Activated CD8-positive, alpha-beta memory T cell treated with anti-CD3 and anti-CD28 coated beads for 48 hours (primary cell): Measurements from ENCODE around the gene CISTR.
"Not testable (repeated sequence)": the region's sequence is repeated elsewhere in the genome, so short reads cannot be mapped to it uniquely, and the experiment has no call there.

Source experiments
- DNase-seq, 3 experiments: peaks; one replicate each; pipeline ENCODE4 v3.0.0-alpha.2; 2020; ENCODE audit warnings: low read depth in 2 of 3, low spot score in 2 of 3

The CISTR gene

DNA sequence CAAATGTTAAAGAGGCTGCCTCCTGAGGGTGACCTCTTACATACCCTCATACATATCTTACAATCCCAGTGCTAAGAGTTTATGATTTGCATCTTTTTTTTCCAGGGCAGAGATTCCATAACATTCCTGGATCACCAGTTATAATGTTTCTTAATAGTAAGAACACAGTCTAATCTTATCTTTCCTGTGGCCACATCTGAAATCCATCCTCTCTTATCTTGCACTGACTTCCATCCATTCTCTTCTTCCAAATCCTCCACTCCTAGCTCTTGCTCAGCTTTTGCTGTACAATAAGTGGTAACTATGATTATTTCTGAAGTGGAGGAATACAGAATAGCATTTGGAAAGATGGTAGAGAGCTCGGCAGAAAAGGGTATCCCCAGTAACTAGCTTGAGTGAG is 30.8 kb downstream of the CISTR start:
- DNase-seq = no peak

DNA sequence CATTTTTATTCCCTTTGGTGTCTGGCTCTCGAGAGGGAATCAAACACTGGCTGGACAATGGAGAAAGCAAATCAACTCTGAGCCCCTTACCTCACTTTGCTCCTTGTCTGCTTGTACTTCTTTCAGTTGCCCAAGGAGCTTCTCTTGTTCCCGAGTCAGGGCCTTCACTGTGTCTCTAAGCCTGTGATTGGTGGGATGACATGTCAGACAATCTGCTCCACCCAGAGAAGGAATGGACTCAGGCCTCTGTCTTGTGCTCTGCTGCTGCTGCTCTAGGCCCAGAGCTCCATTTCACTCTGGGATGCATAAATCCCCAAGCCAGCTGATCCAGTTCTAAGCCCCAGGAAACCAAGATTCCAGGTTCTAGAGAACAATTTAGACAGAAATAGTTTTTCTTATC is 32.1 kb downstream of the CISTR start:
- DNase-seq = no peak

DNA sequence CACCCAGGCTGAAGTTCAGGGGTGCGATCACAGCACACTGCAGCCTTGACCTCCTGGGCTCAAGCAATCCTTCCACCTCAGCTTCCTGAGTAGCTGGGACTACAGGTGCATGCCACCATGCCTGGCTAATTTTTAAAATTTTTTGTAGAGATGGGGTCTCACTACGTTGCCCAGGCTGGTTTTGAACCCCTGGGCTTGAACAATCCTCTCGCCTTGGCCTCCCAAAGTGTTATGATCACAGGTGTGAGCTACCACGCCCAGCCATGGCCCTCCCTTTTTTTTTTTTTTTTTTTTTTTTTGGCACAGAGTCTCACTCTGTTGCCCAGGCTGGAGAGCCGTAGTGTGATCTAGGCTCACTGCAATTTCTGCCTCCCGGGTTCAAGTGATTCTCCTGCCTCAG is 33.2 kb downstream of the CISTR start:
- DNase-seq = not testable (repeated sequence)

DNA sequence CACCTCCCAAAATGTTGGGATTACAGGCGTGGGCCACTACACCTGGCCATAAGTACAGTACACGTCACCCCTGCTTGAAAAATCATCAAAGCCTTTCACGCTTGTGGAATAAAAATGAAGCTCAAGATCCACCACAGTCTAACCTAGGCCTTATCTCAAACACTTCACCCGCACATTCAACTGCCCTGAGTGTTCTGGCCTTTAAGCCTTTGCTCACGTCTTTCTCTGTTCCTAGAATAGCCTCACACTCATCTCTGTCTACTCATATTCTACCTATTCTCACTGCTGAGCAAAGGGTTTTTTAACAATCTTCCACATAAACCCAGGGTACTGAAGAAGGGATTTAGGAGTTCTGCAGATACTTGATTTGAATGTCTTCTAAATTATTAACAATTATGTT is 34.5 kb downstream of the CISTR start:
- no peak for DNase-seq

DNA sequence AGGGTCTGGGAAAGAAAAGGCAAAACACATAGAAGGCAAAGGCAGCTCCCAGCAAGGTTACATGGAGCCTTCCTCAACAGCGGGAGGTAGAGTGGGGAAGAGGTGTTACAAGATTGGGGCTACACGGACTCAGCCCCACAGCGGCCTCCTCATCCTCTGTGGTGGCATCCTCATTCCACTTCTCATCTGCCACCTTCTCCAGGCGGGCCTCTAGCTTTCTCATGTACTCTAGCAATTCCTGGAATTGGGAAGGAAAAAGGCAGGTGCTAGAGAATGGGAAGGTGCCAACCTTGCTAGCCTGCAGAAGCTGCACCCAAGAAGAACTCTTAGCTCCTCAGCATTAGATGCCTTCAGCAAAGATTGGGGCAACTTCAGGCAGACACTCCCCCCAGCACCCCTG is 37.8 kb downstream of the CISTR start:
- no peak for DNase-seq

DNA sequence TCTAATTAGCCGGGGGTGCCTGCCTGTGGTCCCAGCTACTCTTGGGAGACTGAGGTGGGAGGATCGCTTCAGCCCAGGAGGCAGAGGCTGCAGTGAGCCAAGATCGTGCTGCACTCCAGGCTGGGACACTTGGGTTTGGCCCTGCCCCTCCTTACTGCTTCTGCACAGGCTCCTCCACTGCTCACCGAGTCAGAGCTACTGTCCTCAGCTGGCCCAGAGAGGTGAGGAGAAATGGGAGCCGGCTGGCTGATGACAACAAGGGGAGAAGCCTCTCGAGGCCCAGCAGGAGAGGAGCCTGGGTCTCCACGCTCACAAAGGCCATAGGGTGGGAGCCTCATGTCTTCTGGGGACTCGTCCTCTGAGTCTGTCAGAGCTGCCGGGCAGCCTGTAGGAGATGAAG is 38.3 kb downstream of the CISTR start:
- DNase-seq = no peak

DNA sequence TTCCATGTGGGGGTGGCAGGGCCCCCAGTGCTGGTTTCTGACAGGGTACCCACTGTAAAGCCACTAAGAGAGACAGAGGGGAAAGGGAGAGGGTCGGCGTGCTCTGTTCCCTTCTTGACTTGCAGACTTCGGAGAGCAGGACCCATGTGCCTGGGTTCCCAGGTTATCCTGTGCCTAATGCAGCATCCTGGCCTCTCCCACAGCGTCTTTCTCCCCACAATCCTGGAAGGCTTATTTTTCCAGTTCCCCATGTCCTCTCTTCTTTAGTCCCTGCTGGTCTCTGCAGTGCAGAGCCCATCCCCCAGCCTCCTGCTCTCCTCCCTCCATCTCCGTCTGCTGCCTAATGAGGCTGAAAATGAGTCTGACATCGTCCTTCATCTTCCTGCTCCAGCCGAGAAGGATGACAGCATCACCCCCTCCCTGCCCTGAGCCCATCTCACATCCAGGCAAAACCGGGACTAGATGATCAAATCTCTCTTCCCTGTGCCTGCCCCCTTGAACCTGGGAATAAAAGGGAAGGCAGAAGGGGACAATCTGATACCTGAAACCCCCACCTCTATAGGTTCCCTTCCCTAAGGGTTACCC is 39.6 kb downstream of the CISTR start:
- DNase-seq = no peak

DNA sequence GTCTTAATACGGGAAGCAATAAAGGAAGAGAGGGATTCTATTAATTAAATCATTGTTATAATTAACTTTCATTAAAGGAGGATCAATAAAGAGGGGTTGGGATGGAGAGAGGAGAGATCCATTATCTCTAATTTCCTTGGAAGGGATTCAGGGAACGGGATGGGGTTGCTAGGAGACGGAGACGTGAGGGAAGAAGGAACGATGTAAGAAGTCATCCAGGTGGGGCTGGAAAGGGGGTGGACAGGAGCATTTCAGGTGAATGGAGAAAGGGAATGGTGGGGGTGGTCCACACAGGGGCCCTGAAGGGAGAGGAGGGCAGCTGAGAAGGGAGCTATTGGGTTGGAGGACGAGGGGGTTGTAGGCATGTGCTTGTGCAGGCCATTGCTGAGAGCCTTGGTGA is 41.7 kb downstream of the CISTR start:
- no peak for DNase-seq

DNA sequence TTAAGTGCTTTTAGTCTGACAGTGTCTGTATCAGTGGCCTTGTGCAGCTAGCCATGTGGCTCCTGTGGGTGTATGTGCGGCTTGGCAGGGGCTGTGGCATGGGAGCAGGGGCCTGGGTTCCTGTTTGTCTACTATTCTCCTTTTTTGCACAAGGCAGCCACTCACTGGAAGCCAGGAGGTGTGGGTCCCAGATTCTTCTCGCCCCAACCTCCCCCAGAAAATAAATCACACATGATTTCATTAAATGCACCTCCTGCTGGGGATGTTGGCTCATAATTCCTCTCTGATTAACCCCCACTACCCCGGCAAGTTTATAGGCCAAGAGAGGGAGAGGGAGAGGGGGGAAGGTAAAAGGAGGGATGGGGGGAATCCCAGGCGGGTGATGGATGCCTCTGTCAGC is 42.1 kb downstream of the CISTR start:
- DNase-seq = no peak

DNA sequence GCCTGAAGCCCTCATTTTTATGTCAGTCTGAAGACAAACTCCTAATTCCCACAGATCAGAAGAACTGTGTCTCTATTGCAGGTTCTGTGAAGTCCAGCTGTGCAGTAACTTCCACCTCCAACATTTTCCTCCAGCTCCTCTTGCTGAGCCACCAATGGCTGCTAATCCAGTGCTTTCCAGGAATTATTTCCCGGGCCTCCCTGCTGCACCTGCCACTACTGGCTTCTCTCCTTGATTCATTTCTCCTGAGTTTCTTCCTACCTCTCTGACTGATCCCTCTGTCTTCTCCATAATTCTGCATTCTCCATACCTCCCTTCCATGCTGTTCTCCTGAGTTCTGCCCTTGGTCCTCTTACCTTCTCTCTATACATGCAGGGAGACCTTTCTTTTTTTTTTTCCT is 45.7 kb downstream of the CISTR start:
- DNase-seq = no peak

DNA sequence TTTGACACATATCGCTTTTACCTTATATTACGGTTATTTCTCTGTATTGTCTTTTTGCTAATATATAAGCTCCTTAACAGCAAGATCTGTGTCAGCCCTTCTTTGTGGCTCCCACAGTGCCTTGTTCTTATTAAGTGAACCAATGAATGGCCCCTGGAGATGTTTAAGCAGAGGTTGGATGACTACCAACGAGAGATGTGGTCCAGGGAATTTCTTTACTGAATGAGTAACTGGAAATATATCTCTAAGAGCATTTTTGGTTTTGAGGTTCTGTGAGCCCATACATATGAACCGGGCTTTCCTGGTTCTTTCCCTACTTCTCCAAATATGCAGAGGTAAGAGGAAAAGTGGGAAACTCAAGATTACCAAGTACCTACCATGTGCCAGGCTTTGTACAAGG is 48.0 kb downstream of the CISTR start:
- DNase-seq = no peak

DNA sequence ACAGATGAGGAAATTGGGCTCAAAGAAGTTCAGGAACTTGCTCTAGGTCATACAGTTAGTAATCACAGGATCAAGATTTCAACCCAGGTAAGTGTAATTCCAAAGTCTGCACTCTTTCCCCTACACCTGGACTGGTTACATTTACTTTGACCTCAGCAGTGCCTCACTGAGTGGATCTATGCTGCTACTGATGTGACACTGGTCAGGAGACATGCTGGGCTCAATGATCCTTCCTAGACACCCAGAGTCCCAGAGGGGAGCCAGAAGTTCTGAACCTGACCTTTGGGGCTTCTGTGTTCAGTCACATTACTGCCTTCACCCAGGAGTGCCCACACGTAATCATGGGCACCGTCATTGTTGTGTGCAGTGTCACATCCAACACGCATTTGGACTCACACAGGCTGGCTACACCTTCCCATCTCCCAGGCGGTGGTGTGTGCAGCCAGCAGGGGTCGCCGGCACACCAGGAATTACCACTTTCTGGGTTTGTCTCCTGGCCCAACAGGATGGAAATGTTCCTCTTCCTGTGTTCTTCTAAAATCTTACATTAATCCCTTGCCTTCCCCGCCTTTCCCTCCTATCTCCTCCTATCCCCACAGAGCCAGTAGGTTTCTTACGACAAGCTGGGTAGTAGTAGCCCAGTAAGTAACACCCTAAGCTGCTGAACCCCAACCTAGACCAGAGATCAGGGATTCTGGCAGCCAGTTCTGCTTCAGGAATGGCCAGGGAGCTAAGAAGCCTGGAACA is 50.1 kb downstream of the CISTR start:
- peak; percentile 18 to 53 (median 49) for DNase-seq

DNA sequence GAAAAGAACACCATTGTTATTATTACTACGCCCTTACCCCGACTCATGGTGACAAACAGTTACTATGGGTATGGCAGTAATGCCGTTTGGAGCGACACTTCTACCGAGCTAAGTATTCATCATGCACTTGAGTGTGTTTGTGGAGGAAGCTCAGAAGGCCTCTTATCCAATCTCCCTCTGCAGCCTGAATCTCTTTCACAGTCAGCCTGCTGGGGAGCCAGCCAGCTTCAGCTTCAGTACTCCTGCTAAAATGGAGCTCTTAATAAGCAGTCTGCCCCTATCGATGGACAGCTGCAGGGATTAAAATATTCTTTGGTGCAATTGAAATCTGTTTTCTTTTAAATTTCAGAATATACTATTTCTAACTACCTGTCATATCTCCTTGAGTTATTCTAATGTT is 51.2 kb downstream of the CISTR start:
- no peak for DNase-seq

DNA sequence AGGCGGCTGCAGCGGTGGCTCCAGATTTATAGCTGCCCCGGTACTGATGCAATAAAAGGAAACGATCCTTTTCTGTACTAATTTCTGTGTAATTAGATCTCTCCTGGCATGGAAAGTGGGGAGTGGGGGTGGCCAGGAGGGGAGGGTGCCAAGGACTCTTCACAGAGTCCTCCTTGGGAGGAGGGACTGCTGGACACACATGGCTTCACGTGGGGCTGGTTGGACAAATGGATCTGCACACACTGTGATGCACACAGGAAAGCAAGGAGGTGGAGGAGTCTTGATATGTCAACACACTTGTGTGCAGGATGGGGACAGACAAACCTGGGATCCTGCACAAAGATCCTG is 52.1 kb downstream of the CISTR start:
- no peak for DNase-seq

DNA sequence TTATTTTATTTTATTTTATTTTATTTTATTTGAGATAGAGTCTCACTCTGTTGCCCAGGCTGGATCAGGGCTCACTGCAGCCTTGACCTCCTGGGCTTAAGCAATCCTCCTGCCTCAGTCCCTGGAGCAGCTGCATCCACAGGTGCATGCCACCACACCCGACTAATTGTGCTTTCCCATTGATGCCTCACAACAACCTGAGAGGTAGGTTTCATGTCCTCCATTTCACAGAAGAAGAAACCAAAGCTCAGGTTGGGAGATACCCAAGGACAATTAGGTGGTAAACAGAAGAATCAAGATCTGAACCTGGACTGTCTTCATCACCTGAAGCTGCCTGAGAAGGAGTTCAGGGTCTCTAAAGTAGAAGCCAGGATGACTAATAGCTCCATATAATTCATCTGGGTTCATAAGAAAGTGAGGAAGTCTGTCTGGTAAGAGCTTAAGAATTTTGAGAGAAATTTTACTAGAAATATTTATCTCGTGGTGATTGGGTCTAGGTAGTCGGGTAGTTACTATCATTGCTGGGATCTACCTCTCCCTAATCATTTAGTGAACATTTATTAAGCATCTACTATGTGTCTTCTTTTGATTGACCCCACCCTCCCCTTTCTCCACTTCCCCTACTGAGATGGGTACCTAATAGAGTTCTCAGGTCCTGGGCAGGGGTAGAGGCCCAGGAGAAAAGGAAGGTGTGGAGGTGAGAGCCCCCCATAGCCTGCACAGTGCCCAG is 52.7 kb downstream of the CISTR start:
- DNase-seq = no peak

DNA sequence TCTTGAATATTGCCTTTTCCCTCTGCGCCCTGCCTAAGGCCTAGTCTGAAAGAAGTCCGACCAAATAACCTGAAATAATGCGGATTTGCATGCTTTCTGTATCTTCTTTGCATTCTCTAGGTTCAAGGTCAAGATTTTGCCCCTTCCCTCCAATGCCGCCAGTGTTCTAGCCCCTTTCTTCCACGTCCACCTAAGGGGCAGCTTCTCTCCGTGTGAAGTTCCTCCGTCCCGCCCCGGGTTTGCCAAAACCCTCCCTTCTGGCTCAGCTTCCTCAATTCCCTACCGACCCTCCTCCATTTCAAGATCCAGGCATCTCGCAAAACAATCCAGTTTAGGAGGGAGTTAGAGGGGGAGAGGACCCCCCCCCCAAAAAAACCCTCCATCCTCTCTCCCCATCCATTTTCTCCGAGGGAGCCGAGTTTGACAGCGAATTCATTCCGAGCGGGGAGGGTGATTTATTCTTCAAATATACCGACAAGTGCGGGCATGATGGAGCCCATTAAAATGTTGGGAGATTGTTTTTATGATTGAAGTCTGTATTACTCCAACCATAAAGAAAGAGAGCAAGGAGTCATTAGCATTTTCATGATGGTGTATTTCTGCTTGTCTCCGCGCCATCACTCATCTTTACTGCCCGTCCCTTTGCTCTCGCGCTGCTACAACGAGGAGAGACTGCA is 55.0 kb downstream of the CISTR start:
- no peak for DNase-seq
